ENCODE measurements around the gene FOXL3.

DNA sequence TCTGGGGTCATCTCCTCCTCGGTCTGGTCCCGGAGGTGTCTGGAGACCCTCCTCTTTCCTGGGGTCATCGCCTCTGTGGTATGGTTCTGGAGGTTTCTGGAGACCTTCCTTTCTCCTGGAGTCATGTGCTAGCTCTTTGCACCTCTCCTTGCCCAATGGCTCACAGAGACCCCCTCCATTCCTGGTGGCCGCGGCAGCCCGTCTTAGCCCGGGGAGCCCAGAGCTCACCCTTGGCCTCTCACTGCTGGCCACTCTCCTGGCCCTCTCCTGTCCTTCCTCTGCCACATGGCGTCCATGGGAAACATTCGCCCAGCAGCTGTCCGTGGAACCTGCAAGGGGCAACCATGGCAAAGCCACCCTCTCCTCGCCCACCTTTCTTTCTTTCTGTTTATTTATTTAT is 20.2 kb upstream of the FOXL3 start:
- no peak for TF ChIP-seq EZH2 (IDR thresholded peaks at IDR 0.05; ENCODE audit: borderline replicate concordance, low read depth, low read length, poor library complexity, severe bottlenecking)
- TF ChIP-seq, protein P1, sequence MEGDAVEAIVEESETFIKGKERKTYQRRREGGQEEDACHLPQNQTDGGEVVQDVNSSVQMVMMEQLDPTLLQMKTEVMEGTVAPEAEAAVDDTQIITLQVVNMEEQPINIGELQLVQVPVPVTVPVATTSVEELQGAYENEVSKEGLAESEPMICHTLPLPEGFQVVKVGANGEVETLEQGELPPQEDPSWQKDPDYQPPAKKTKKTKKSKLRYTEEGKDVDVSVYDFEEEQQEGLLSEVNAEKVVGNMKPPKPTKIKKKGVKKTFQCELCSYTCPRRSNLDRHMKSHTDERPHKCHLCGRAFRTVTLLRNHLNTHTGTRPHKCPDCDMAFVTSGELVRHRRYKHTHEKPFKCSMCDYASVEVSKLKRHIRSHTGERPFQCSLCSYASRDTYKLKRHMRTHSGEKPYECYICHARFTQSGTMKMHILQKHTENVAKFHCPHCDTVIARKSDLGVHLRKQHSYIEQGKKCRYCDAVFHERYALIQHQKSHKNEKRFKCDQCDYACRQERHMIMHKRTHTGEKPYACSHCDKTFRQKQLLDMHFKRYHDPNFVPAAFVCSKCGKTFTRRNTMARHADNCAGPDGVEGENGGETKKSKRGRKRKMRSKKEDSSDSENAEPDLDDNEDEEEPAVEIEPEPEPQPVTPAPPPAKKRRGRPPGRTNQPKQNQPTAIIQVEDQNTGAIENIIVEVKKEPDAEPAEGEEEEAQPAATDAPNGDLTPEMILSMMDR (conservative IDR thresholded peaks at IDR 0.05; ENCODE audit: low read depth, low read length): no peak

Measured in A673 (cell line).